DND-41 (cell line): ENCODE measurements around the gene AFF1.

Experiments used
- ATAC-seq: fragments of 200-7000 bp; cut with Tn5 transposase; 3 replicates; pipeline ENCODE4 v1.9.1; 2021; ENCODE audit warnings: low read depth; ENCODE audit not compliant: insufficient read depth
- DNase-seq: peaks from one replicate; pipeline ENCODE4 v3.0.0-alpha.2; 2020
- H2AFZ ChIP-seq: 2 replicates; pipeline ENCODE4 v1.6.0; 2012; ENCODE audit warnings: low read depth, low read length
- H3K27ac ChIP-seq: 2 replicates; pipeline ENCODE4 v1.5.1; 2012; ENCODE audit warnings: low read length, inconsistent platforms
- H3K27me3 ChIP-seq: fragments of 200-600 bp; sonication (generic); 2 replicates; pipeline ENCODE4 v1.6.0; 2012; ENCODE audit warnings: low read length, mild to moderate bottlenecking, inconsistent platforms; ENCODE audit not compliant: insufficient read depth, poor library complexity
- H3K36me3 ChIP-seq: 2 replicates; pipeline ENCODE4 v1.5.1; 2012; ENCODE audit warnings: low read length, inconsistent platforms; ENCODE audit not compliant: insufficient read depth
- H3K4me1 ChIP-seq: 2 replicates; pipeline ENCODE4 v1.5.1; 2012; ENCODE audit warnings: mild to moderate bottlenecking, low read length; ENCODE audit not compliant: insufficient read depth
- H3K4me2 ChIP-seq: 2 replicates; pipeline ENCODE4 v1.6.0; 2012; ENCODE audit warnings: mild to moderate bottlenecking, moderate library complexity, low read length, inconsistent platforms; ENCODE audit not compliant: insufficient read depth
- H3K4me3 ChIP-seq, 2 experiments: fragments of 200-600 bp in 1 of 2; shearing (Covaris generic) in 1 of 2; 2 replicates each; pipeline ENCODE4 v1.5.1; 2012 to 2016; ENCODE audit warnings: inconsistent platforms in 2 of 2, low read length in 2 of 2, mild to moderate bottlenecking in 2 of 2, low read depth in 1 of 2, moderate library complexity in 1 of 2
- H3K79me2 ChIP-seq: 2 replicates; pipeline ENCODE4 v1.6.0; 2012; ENCODE audit warnings: low read length, inconsistent platforms; ENCODE audit not compliant: insufficient read depth
- H3K9ac ChIP-seq: 2 replicates; pipeline ENCODE4 v1.6.0; 2012; ENCODE audit warnings: low read depth, mild to moderate bottlenecking, inconsistent platforms, low read length, moderate library complexity
- H3K9me3 ChIP-seq: 2 replicates; pipeline ENCODE4 v1.5.1; 2012; ENCODE audit warnings: low read length, moderate library complexity, mild to moderate bottlenecking, inconsistent platforms; ENCODE audit not compliant: insufficient read depth, severe bottlenecking
- H4K20me1 ChIP-seq: 2 replicates; pipeline ENCODE4 v1.6.0; 2012; ENCODE audit warnings: low read length; ENCODE audit not compliant: insufficient read depth
- CTCF ChIP-seq: IDR thresholded peaks from 2 replicates; pipeline ENCODE4 v1.5.1; 2012; ENCODE audit warnings: borderline replicate concordance, low read length, moderate library complexity, mild to moderate bottlenecking; ENCODE audit not compliant: poor library complexity, severe bottlenecking; ENCODE audit errors: extremely low read depth
- EZH2 ChIP-seq: IDR thresholded peaks from 3 replicates; pipeline ENCODE4 v1.6.1; 2012; ENCODE audit warnings: borderline replicate concordance, low read depth, mild to moderate bottlenecking, moderate library complexity, low read length, inconsistent platforms; ENCODE audit not compliant: severe bottlenecking

AFF1 gene

GRCh38 chr4:87058356-87059073, 123.7 kb downstream of the AFF1 start:
- Histone ChIP-seq H3K27me3 (no peaks in the 10 kb centered on the region), H2AFZ (no peak overlapping the region), H3K9ac (no peak overlapping the region), H3K27ac (no peak overlapping the region), H3K4me2 (no peak overlapping the region), H3K36me3 (peaks cover 32% of the 10 kb centered on the region), H3K9me3 (no peaks in the 10 kb centered on the region), H3K4me1 (no peaks in the 10 kb centered on the region), H3K79me2 (peaks cover 94% of the 10 kb centered on the region), H4K20me1 (peaks cover 30% of the 10 kb centered on the region), H3K4me3 (no peak overlapping the region)
- no peak for DNase-seq
- TF ChIP-seq CTCF (no peak), EZH2 (no peak)
- no peak for ATAC-seq

GRCh38 chr4:87060957-87061356, 126.1 kb downstream of the AFF1 start:
- Histone ChIP-seq H2AFZ (no peak overlapping the region), H3K27me3 (no peaks in the 10 kb centered on the region), H3K4me2 (no peak overlapping the region), H3K4me1 (no peaks in the 10 kb centered on the region), H4K20me1 (peaks cover 35% of the 10 kb centered on the region), H3K9ac (no peak overlapping the region), H3K27ac (no peak overlapping the region), H3K4me3 (no peak overlapping the region), H3K36me3 (peaks cover 32% of the 10 kb centered on the region), H3K79me2 (peaks cover 91% of the 10 kb centered on the region), H3K9me3 (no peaks in the 10 kb centered on the region)
- no peak for DNase-seq
- ATAC-seq = no peak
- no peak for TF ChIP-seq CTCF
- no peak for TF ChIP-seq EZH2

- TF ChIP-seq CTCF = no peak
- no peak for TF ChIP-seq EZH2
- no peak overlapping the region for H3K4me3 ChIP-seq
- ATAC-seq (no peak), DNase-seq (no peak)
- no peaks in the 10 kb centered on the region for H3K4me1 ChIP-seq
- H3K79me2 ChIP-seq = peaks cover 91% of the 10 kb centered on the region
- no peak overlapping the region for H3K4me2 ChIP-seq
- peaks cover 37% of the 10 kb centered on the region; the same call in 1 of the 2 replicates for H4K20me1 ChIP-seq
- no peaks in the 10 kb centered on the region for H3K9me3 ChIP-seq
- peaks cover 18% of the 10 kb centered on the region for H3K36me3 ChIP-seq
- H2AFZ ChIP-seq = no peak overlapping the region
- no peaks in the 10 kb centered on the region for H3K27me3 ChIP-seq
- no peak overlapping the region for H3K27ac ChIP-seq
- no peak overlapping the region for H3K9ac ChIP-seq
Measured at GRCh38 chr4:87065021-87065420, 130.2 kb downstream of the AFF1 start.
